HG03045 (cell line): Measurements from ENCODE around the gene ICA1.
A peak's percentile ranks its signal among the peaks of the same experiment; 100 is the strongest.

ENCODE experiments used
- ATAC-seq: cut with Tn5 transposase; IDR thresholded peaks from one replicate; pipeline ENCODE4 v1.9.1; 2021; ENCODE audit warnings: mild to moderate bottlenecking, moderate library complexity; ENCODE audit not compliant: unreplicated experiment

ICA1 gene

DNA sequence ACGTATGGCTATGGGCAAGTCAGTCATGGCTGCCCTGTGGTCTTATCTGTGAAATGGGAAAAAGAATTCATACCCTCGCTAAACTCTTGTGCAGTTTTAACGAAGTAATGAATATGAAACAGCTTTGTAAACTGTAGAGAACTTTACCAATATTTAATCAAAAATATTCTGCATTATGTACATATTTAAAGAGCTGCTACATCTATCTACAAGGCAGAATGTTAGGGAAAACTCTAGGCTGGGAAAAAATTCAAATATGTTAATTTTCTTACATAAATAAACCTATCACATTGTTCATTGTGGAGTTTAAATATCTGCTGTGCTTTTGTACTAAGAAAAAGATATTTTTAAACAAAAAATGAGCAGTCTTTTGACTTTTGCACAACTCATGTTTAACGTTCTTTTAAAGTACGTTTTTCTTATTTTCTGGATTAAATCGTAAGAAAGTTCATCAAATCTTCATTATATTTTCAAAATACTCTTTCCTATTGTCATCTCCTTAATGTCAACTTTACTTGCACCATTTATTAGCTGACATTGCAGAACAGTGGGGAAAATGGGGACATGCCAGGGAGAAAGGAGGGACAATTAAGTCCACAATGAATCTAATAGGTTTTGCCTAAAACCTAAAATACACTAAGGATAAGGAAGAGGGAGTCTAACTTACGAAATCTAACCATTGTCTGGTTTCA lies 57.5 kb downstream of the ICA1 start:
- ATAC-seq: no peak

DNA sequence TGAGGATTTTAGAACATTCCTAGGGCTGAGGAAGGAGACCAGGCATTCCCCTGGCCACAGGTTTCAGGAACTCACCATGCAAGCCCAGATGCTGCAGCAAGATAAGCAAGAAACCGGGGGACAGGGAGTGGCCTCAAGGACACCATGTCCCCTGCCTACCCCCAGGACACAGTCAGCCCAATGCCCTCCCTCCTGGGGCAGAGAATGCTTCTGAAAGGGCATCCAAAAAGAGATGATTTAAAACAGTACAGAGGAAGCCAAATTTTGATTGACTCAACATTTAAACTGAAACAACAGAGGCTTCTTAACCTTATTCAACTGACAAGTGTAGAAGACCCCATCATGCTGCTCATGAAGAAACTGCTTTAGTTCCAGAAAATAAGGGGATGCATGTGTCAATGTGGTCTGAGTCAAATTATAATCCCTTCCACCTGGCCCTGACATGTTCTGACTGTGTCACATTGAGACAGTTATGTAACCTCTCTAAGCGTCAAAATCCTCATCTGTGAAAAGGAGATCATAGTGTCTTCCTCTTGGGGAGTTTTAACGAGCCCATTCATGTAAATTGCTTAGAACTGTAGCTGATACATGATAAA lies 60.0 kb downstream of the ICA1 start:
- no peak for ATAC-seq

DNA sequence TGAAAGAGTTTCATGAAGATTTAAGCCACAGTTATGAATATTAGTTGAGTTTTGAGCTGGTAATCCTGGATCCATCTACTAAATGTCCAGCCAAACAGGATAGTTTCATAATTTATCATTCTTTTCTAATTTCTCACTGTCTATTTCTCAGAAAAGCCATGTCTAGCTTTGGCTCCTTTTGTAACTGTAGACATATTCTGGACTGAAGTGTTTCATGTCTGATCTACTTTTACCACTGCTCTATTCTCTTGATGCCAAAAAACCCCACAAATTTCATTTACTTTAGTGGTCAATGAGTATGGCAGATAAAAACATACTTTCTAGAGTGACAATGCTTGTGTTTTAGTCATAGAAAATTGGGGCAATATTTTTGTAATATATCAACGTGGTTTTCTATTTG lies 61.2 kb downstream of the ICA1 start:
- ATAC-seq: no peak

DNA sequence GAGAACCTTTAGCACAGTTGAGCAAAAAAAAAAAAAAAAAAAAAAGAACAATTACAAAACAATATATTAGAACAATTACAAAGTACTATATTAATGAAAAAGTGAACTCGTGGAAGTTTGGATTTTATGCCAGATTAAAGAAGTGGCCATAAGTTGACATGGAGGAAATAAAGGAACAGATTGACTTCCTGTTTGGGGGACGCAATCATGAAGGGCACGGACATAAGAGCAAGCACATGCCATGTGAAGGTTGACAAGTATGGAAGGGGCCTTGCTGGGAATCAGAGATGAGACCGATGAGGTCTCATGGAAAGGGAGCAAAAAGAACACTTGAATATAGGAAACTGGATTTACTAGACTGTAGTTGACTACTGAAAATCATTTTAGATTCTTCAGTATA lies 61.7 kb downstream of the ICA1 start:
- no peak for ATAC-seq

DNA sequence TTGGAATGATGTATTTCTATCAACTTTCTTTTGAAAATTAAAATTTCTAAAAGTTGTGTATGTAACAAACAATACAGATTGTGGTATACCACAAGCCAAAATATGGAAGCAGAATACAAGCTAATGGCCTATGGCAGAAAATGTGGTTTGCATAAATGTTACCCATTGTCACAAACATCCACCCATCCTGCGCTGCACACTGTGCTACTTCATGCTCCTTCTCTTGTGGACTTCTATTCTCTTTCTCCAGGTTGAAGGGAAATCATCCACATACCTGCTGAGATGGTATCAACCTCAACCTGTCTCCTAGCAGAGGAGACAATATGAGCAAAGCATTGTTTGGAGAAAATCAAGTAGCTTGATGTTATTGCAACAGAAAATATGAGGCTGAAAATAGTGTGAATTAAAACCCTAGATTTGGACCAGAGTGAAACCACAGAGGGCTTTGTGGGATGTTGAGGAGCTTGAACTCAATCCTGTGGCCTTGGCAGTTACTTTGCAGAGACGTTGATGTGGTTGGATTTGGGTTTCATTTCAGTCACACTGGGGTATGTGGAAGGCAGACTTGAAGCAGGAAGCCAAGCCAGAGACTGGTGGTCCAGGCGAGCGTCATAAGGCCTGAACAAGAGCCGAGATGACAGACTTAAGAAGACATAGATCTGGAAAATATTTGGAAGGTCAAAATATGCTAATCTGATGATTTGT lies 63.8 kb downstream of the ICA1 start:
- no peak for ATAC-seq

DNA sequence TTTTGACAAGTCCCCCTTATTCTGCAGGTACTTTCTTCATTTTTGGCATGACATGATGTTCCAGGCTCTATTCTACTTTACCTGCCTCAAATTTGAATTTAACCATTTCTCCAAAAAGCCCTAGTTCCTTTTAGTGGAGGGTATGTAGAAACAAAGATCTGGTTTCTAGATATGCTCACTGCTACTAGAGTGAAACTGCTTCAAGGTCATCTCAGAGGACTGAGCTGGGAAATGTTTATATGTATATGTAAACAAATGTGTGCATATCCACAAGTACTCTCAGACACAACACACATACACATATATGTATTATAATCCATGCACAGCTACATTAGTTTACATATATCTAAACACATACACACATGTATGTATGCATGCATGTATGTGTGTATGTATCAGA lies 69.1 kb downstream of the ICA1 start:
- no peak for ATAC-seq

DNA sequence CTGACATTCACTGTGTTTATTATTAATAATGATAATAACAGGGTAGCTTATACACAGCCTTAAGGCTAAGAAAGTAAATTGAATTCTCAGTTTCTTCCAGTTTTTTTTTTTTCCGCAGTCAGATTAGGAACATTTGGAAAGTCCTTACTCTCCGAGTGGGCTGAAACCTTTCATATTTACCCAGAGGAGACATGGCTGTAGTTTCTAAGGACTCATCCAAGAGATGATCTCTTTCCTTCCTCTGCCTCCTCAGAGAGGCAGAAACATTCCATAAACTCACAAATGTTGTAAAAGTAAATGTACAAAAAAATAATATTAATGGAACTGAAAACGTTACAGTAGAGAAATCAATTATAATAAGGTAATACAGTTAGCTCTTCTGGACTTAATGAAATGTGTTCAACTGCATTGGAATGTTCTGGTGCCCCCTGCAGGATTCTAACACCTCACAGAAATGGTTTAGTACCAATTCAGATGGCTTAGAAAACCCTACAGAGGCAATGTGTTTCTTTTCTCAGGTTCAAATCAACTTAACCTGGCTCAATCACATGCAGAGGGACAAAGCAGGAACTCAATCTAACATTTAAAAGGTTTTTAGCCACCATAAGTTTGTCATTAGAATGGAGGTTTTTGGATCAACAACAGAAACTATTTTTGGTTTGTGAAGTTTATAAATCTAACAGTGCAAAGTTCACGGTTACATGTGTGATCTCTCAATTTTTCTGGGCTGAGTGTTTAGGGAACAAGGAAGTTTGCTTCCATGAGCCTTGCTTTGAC lies 71.7 kb downstream of the ICA1 start:
- ATAC-seq: peak; percentile 53

DNA sequence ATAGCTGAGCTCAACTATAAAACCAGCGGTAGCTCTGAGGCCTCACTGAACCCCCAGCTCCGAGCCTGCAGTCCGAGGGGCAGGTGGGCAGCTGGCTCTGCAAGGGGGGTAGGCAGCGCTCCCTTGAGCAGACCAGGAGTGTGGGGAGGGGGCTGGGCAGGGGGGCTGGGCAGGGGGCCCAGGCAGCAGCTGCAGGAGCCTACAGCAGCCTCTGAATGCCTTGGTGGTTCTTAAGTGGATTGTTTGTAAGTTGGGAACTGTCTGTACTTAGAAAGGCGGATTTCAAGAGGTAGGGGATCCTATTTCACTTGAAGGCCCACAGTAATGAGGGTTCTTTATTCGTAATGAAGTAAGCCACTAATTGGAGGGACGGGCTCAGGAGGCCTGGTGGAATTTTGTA lies 72.3 kb downstream of the ICA1 start:
- no peak for ATAC-seq

DNA sequence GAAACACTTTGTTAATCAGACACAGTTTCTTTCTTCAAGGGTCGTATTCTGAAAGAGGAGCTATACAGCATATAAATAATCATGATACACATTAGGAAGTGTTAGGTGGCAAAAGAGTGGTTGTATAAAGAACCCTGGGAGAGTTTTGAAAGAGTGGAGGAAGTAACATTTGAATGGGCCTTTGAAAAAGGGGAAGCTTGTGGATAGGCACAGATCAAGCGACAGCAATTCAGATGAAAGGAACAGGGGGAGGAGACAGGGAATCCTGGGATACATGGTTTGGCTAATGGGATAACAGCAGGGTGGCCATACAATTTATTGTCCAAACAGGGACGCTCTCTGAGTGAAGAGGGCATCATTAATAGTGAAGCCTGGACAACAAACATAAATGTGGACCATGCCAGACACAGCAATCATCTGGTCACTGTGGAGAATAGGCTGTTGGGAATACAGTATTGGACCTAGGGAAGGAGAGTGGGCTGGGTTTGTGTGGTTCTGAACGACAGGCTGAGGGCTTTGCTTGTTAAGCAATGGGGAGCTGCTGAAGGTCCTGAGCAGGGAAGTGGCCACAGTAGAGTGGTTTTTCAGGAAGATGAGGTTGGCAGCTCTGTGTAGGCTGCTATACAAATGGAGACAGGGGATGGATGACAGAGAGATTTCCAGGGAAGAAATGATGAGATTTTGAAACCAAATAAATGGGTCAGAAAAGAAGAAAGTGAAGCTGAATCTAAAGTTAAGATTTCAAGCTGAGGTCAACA lies 75.9 kb downstream of the ICA1 start:
- ATAC-seq: no peak

DNA sequence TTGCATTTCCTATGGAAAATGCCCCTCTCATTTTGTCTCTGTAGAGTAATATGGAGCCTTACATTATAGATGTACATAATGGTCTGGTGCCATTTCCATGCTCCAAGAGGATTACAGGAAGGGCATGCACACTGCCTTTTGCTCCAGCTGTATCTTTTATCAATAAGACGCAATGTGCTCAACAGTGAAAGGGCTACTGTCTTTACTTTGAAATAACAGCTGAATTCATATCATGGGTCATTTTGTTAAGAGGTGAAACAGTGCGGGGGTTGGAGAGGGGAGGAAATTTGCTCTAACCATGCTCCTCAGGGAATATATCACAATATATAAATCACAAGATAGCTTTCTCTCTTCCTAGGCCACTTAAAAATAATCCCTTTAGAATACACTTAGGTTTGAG lies 77.7 kb downstream of the ICA1 start:
- no peak for ATAC-seq

DNA sequence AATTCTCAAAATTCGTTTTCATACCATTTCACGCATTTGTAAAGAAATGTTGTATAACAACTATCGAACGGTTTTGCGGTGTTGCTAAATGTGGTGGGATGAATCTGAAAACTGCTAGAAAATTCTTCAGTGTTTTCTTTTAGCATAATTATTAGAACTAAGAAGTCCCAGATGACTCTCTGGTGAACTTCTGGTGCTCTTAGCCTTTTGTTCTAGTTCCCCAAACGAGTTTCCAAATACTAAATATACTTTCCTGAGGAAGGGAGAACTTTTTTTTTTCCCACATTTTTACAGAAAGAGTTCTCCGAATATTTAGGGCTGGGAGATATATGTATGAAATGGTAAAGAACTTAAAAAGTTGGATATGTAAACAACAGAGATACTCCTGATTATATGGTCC lies 82.5 kb downstream of the ICA1 start:
- no peak for ATAC-seq

DNA sequence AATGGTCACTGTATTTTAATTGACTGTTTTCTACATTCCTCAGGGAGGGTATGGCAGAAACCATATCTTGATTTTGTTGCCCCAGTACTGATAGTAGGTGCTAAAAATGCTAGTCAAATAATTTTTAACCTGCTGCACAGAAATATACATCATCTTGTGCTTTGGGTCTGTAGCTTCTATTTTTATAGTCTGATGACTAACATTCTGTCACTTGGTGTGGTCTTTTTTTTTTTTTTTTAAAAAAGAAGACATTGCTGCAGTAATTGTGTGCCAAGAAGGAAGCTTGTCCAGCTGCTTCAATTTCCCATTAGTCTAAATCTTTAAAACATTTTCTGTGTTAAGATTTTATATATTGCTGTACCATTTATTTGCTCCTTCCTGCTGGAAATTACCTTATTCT lies 83.6 kb downstream of the ICA1 start:
- no peak for ATAC-seq

DNA sequence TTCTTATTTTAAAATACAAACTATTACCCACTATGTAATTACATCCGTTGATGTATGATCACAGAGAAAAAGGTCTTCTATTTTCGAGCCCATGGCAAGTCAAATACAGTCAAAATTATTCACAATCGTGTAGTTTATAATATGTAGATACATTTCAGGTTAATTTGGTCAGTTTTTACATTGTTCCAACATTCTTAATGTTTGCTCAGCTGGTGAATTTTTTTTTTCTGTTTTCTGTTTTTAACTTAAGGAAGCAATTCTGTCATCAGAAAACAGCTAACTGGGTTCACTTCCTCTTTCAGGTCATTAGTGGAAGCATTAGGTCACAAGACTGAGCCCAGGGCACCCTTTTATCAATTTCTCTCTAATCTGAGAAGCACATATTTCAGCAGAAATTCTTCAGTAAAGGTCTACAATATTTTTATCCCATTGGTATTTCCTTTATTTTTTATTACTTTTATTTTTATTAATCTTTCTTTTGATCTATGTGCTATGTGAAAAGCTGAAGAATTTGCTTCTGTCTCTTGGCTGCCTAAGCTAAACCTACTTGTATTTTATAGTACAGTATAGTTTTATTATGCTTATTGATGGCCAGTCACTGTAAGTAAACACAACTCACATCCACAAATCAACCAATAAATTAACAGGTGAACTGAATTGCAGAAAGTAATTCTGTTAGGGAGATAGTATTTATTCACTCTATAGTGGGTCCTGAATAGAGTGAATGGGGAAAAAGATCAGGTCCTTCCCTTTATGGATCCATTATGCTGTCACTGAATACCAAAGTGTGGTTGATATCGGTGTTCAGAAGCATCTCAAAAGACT lies 84.6 kb downstream of the ICA1 start:
- ATAC-seq: peak; percentile 45

DNA sequence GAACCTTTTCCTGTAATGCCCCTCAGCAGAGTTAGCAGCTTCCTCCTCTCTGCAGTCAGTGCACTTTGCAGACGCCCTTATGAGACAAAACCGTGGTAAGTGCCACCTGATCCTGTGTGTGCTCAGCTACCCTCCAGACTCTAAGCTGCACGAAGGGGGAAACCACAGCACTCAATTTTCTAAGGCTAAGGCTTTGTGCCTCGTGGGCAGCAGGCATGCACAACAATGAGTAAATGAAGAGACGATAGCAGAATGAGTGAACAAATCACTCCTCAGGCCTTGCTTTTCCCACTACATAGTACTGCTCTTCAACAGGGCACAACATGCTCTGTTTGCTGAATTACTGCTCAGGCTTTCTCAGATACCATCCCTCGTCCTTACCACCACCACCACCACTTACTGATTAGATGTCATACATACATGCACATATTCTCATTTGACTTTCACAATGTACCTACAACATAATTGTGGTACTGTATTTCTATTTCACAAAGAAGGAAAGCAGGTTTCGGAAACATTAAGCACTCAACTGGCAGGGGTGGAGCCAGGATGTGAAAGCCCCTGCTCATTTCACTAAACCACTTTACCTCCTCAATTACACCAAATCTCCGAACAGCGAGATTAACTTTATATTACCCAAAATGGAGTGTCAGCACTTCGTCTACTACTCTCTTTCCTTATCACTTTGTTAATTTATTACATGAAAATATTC lies 85.4 kb downstream of the ICA1 start:
- peak; percentile 79 for ATAC-seq

DNA sequence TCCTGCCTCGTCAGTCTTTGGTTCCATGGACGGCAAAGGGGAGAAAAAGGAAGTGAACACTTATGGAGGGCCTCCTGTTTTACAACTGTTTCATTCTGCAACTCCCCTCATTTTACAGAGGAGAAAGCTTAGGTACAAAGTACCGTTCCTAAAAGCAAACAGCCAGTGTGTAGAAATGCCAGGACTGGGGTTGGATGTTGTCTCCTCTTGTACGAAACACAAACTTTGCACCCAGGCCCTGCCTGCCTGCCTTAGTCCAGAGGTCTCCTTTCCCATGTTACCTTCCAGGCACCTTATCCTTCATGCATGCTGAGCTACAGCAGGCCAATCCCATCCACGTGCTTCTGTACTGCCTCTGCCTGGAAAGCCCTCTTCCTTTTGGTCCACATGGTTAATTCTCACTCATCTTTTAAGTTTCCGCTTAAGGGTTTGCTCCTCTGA lies 86.0 kb downstream of the ICA1 start:
- ATAC-seq: no peak

DNA sequence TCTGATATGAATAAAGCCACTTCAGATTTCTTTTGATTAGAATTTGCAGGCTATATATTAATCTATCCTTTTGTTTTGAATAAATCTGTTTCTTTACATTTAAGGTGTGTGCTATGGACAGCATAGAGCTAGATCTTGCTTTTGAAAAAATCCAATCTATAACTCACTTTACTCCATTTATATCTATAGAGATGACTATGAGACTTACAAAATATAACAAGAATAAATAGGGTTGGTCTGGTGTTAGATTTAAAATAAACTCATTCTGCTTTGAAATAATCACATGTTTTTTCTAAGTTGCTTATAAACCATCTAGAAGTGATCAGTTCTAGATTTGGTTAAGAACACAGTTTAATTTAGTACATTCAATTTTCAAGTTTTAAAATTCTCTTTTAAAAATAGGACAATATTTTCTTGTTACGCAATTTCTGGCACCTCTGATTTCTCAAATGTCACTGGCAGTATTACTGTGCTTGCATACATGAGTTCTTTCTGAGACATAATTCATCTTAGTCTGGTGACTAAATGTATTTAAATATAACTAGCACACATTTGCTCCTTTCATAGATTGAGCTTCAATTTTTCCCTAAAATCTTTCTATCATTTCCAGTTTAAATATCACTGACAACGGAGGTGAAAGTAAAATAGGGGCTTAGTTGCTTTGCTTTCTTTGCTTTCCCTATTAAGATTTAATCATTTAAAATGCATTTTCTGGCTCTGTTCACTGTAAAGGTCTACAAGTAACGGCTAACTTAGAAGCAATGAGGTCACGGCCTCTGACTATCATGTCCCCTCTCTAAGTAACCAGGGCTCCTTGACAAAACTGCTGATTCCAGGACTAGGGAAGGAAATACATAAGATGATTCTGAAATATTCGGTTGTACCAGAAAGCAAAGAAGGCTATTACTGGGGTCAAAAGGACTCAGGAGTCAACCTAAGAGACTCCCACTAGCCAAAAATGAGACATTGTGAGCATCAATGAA lies 89.3 kb downstream of the ICA1 start:
- ATAC-seq: no peak

DNA sequence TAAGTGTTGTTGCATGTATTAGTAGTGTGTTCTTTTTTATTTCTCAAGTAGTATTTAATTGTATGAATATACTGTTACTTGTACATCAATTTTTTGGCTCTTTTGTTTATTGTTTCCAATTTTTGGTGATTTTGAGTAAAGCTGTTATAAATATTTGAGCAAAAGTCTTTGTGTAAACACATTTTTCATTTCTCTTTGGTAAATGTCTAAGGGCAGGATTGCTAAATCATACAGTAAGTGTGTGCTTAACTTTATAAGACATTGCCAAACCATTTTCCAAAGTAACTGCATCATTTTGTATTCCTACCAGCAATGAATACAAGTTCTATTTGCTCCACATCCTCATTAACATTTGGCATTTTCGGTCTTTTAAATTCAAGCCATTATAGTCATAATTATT lies 92.8 kb downstream of the ICA1 start:
- no peak for ATAC-seq

DNA sequence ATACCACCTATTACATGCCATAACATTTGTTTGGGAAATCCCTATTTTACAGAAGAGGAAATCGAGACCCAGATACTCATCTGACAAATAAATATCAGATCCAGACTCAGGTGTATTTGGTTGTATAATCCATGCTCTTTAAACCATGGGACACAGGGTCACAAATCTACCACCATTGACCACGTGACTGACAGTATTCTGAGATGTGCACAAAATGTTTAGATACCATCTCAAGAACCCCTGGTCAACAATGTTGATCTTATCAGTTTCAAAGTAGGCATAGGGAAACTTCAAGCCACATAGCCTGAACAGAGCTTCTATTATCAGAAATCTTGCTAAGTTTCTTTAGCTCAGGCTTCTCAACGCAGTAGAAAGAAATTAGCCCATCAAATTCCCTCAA lies 93.6 kb downstream of the ICA1 start:
- ATAC-seq: no peak
